ENCODE data around the gene FBXW11. TPM values are rescaled to one million over a fixed set of nuclear protein-coding genes. Genes with fewer than 3 reads are reported as not detected.
"Not testable (repeated sequence)": the region's sequence is repeated elsewhere in the genome, so short reads cannot be mapped to it uniquely, and the experiment has no call there.

Gene FBXW11
- total RNA-seq, 3 donors from 2014 or later = 60.3 to 81.5 (median 64.0) TPM

GRCh38 chr5:171978519-171978918 is 27.9 kb downstream of the FBXW11 start:
- intact Hi-C loops (cut with DNase I; ENCODE audit: low total_unique reads) = no loop called here
- H3K36me3 ChIP-seq = no peaks in the 10 kb centered on the region
- TF ChIP-seq POLR2A (IDR thresholded peaks at IDR 0.05) = no peak
- no peak for TF ChIP-seq POLR2AphosphoS5 (IDR thresholded peaks at IDR 0.05)
- no peak for TF ChIP-seq CTCF (IDR thresholded peaks at IDR 0.05)

GRCh38 chr5:171978016-171978415 is 28.4 kb downstream of the FBXW11 start:
- H3K36me3 ChIP-seq = no peaks in the 10 kb centered on the region
- no peak for TF ChIP-seq POLR2A (IDR thresholded peaks at IDR 0.05)
- no peak for TF ChIP-seq POLR2AphosphoS5 (IDR thresholded peaks at IDR 0.05)
- TF ChIP-seq CTCF (IDR thresholded peaks at IDR 0.05) = no peak
- H3K4me3 ChIP-seq = no peak overlapping the region
- H3K9me3 ChIP-seq = peaks cover 6 to 27% of the 10 kb centered on the region in 2 donors
- intact Hi-C loops (cut with DNase I; ENCODE audit: low total_unique reads) = no loop called here
- H3K27ac ChIP-seq = no peak overlapping the region
- H3K4me1 ChIP-seq = no peaks in the 10 kb centered on the region
- no peak for DNase-seq (ENCODE audit: low spot score in 2 of 2)
- no peaks in the 10 kb centered on the region for H3K27me3 ChIP-seq

More at GRCh38 chr5:171978519-171978918, 27.9 kb downstream of the FBXW11 start:
- Histone ChIP-seq H3K4me1 (no peaks in the 10 kb centered on the region), H3K9me3 (peaks cover 6 to 27% of the 10 kb centered on the region in 2 donors), H3K27me3 (no peaks in the 10 kb centered on the region), H3K4me3 (no peak overlapping the region), H3K27ac (no peak overlapping the region)
- DNase-seq (ENCODE audit: low spot score in 2 of 2) = no peak

GRCh38 chr5:171977244-171977950 is 29.0 kb downstream of the FBXW11 start:
- DNase-seq (ENCODE audit: low spot score in 2 of 2); H3K4me1 ChIP-seq; intact Hi-C loops (cut with DNase I; ENCODE audit: low total_unique reads); H3K27me3 ChIP-seq; H3K36me3 ChIP-seq; H3K4me3 ChIP-seq; H3K27ac ChIP-seq: not testable (repeated sequence)
- H3K9me3 ChIP-seq = peaks cover 6 to 27% of the 10 kb centered on the region in 2 donors

- H3K27ac ChIP-seq = no peak overlapping the region
- no peaks in the 10 kb centered on the region for H3K36me3 ChIP-seq
- peaks cover 6 to 27% of the 10 kb centered on the region in 2 donors for H3K9me3 ChIP-seq
- no peaks in the 10 kb centered on the region for H3K4me1 ChIP-seq
- no peak overlapping the region for H3K4me3 ChIP-seq
- intact Hi-C loops (cut with DNase I; ENCODE audit: low total_unique reads) = no loop called here
- no peak for TF ChIP-seq CTCF (IDR thresholded peaks at IDR 0.05)
- no peak for TF ChIP-seq POLR2AphosphoS5 (IDR thresholded peaks at IDR 0.05)
- no peak for TF ChIP-seq POLR2A (IDR thresholded peaks at IDR 0.05)
- H3K27me3 ChIP-seq = no peaks in the 10 kb centered on the region
- DNase-seq (ENCODE audit: low spot score in 2 of 2) = no peak
These were observed 30.4 kb downstream of the FBXW11 start for GRCh38 chr5:171975877-171976667.

GRCh38 chr5:171975262-171975876 is 31.1 kb downstream of the FBXW11 start:
- no peaks in the 10 kb centered on the region for H3K27me3 ChIP-seq
- no peak for TF ChIP-seq POLR2A (IDR thresholded peaks at IDR 0.05)
- no peak for TF ChIP-seq POLR2AphosphoS5 (IDR thresholded peaks at IDR 0.05)
- TF ChIP-seq CTCF (IDR thresholded peaks at IDR 0.05) = no peak
- DNase-seq (ENCODE audit: low spot score in 2 of 2) = no peak
- H3K4me1 ChIP-seq = no peaks in the 10 kb centered on the region
- intact Hi-C loops (cut with DNase I; ENCODE audit: low total_unique reads) = no loop called here
- H3K27ac ChIP-seq = no peak overlapping the region
- H3K9me3 ChIP-seq = peaks cover 6 to 22% of the 10 kb centered on the region in 2 donors
- H3K36me3 ChIP-seq = no peaks in the 10 kb centered on the region
- no peak overlapping the region for H3K4me3 ChIP-seq
